ENCODE data around the gene RCBTB2.

RCBTB2 gene

GRCh38 chr13:48448285-48448958 is 84.5 kb downstream of the RCBTB2 start:
- no peak for DNase-seq (ENCODE audit: low spot score)

- DNase-seq (ENCODE audit: low spot score): peak; percentile 39
Observed at GRCh38 chr13:48446464-48446863, 86.4 kb downstream of the RCBTB2 start.

DNA sequence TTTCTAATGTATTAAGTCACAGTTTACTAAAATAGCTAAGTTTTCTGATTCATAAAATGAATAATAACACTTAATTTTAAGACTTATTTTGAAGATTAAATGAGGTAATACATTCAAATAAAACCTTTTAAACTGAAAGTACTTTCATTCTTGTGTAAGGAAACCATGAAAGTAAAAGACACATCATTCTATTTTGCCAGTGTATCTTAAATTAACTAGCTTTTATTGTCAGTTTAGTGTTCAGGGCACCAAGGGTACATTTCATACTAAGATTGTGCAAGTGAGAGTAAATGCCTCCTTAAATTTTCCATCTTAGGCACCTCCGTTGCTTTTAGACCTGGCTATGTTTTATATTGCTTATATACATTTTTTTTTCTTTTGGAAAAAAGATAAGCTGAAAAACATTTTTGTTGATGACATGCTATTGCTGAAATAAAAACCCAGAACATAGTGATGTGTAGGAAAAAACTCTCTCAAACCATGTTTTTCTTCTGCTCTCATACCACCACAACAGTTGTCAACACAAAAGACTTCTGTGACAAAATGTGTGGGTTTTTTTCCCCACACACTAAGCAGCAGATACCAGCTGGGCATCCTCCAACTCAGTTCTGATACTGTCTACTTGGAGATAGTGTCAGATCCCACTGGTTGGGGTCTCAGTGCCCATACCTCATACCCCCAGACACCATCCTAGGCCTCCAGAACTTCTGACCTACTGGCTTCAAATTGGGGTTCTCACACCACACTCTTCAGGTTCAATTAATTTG is 89.3 kb downstream of the RCBTB2 start:
- DNase-seq (ENCODE audit: low spot score): no peak
